Uterus (tissue), 4 donors: ENCODE measurements around the gene AP1S1. TPM values are rescaled to one million over a fixed set of nuclear protein-coding genes. Genes with fewer than 3 reads are reported as not detected.

Experiments
- DNase-seq, 2 donors: peaks; one replicate each; pipeline ENCODE4 v3.0.0-alpha.2; 2019 to 2020
- H3K27ac ChIP-seq, 2 donors: fragments of 200-600 bp; sonication (generic); 1 replicate in 1 of 2; 2 replicates in 1 of 2; pipeline ENCODE4 v1.5.1; 2016 to 2018
- H3K27me3 ChIP-seq, 2 donors: fragments of 200-600 bp; sonication (generic); one replicate each; pipeline ENCODE4 v1.5.1; 2018 to 2019; ENCODE audit warnings: control low read depth in 1 of 2
- H3K36me3 ChIP-seq, 2 donors: fragments of 200-600 bp; sonication (generic); one replicate each; pipeline ENCODE4 v1.5.1; 2019; ENCODE audit warnings: control low read depth in 1 of 2
- H3K4me1 ChIP-seq, 2 donors: fragments of 200-600 bp; sonication (generic); one replicate each; pipeline ENCODE4 v1.5.1; 2018 to 2019; ENCODE audit warnings: control low read depth in 1 of 2
- H3K4me3 ChIP-seq, 2 donors: fragments of 200-600 bp; sonication (generic); 1 replicate in 1 of 2; 2 replicates in 1 of 2; pipeline ENCODE4 v1.5.1; 2018 to 2019; ENCODE audit warnings: mild to moderate bottlenecking in 1 of 2
- H3K9me3 ChIP-seq, 2 donors: fragments of 200-600 bp; sonication (generic); one replicate each; pipeline ENCODE4 v1.5.1; 2019; ENCODE audit warnings: control low read depth in 1 of 2
- CTCF ChIP-seq, 4 experiments: fragments of 200-600 bp in 2 of 4; fragments of 450-650 bp in 2 of 4; sonication (generic) in 2 of 4; IDR thresholded peaks; one replicate each; pipeline ENCODE4 v1.5.1; 2016 to 2019; ENCODE audit warnings: antibody characterized with exemption in 4 of 4, mild to moderate bottlenecking in 2 of 4, moderate library complexity in 1 of 4
- POLR2A ChIP-seq, 2 donors: fragments of 450-650 bp; IDR thresholded peaks; one replicate each; pipeline ENCODE4 v1.6.1; 2016; ENCODE audit warnings: antibody characterized with exemption in 2 of 2, mild to moderate bottlenecking in 1 of 2, moderate library complexity in 1 of 2
- intact Hi-C: fragments of 100-400 bp; cut with DNase I; formaldehyde crosslinking; loops from one replicate; pipeline ENCODE4 v1.15.1; 2023; ENCODE audit warnings: low total_unique reads
- total RNA-seq, 4 donors: library from RNA; depleted of rRNA in 3 of 4; stranded (reverse); fragments of >200 nt in 3 of 4; gene quantifications; one replicate each; pipeline versions ENCODE4 v1.1.0 to v1.2.4, GENCODE V29; 2014 to 2023
- donor health status: DM: yes; HTN: yes; CAD: no.

The AP1S1 gene
- total RNA-seq, 4 donors from 2014 or later: 9.2 to 59.6 (median 30.2) TPM

DNA sequence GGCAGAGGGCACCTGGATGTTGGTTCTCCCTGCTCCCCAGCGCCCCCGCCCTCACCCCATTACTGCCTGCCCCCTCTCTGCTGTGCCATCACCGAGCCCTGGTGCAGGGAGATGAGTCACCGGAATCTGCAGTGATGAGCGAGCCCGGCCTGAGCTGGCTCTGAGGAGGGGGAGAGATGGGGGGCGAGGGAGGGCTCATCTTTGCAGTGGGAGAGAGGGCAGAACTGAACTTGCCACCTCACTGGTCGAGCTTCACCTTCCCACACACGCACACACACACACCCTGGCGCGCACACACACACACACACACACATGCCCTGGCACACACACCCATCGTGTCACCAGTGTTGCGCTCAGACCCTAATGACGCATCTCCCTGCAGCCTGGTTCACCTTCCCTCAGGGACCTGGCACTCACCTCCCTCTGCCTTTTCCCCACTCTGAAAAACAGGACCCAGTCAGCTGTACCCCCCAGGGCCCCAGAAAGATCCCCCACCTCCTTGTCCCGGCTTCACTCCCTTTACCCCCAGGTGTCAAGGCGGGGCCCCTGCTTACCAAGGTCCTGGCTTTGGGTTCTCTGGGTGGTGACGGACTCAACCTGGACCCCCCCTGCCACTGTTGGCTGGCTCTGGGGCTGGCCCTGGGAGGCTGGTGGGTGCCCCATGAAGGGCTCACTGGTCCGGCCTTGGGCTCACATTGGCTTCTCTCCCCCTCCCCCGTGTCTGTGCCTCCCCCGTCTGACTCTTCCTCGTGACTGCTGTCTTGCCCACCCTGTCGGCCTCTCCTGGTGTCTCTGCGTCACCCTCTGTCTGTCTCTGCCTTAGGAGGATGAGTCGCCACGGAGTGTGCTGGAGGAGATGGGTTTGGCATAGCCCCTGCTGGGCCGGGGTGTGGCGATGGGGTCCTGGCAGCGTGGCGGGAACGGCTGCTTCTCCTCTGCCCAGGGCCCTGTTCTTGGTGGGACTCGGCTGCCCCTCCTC lies 5.7 kb downstream of the AP1S1 start:
- no peak for TF ChIP-seq POLR2A (IDR thresholded peaks at IDR 0.05)
- TF ChIP-seq CTCF (IDR thresholded peaks at IDR 0.05): no peak
- DNase-seq: no peak
- peaks cover 12 to 16% of the 10 kb centered on the region in 2 donors for H3K27me3 ChIP-seq

DNA sequence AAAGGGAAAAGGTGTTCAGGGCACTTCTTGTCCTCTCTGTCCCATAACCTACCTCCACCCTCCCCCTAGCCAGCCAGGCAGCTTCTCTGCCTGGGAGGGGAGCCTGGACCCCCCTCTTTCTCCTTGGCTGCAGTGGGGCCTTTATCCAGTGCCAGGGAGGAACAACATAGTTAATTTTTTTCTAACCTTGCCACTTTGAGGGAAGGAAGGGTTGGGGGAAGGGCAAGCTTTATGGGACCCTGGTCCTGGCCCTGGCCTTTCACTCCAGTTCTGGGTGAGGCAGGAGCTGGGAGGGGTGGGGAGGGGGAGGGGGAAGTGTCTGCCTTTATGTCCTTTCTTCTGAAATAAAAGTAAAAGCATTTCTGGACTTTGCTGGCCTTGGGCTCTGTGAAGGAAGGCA lies 6.6 kb downstream of the AP1S1 start:
- no peak for DNase-seq
- intact Hi-C loops: no loop called here
- TF ChIP-seq POLR2A (IDR thresholded peaks at IDR 0.05) (no peak), CTCF (IDR thresholded peaks at IDR 0.05) (no peak)
- Histone ChIP-seq H3K36me3 (no peaks in the 10 kb centered on the region), H3K4me1 (peaks cover 6 to 23% of the 10 kb centered on the region in 2 donors), H3K27ac (no peak overlapping the region), H3K27me3 (peaks cover 16 to 25% of the 10 kb centered on the region in 2 donors), H3K4me3 (no peak overlapping the region), H3K9me3 (no peaks in the 10 kb centered on the region)

More for the DNA sequence above, 5.7 kb downstream of the AP1S1 start:
- peaks cover 10 to 28% of the 10 kb centered on the region in 2 donors for H3K4me1 ChIP-seq
- no peak overlapping the region for H3K27ac ChIP-seq
- no peaks in the 10 kb centered on the region for H3K36me3 ChIP-seq
- intact Hi-C loops: no loop called here
- no peak overlapping the region for H3K4me3 ChIP-seq
- no peaks in the 10 kb centered on the region for H3K9me3 ChIP-seq

- intact Hi-C loops: no loop called here
- no peaks in the 10 kb centered on the region for H3K36me3 ChIP-seq
- TF ChIP-seq CTCF (IDR thresholded peaks at IDR 0.05): no peak
- TF ChIP-seq POLR2A (IDR thresholded peaks at IDR 0.05): no peak
- peaks cover 6 to 23% of the 10 kb centered on the region in 2 donors for H3K4me1 ChIP-seq
- H3K9me3 ChIP-seq: no peaks in the 10 kb centered on the region
- H3K27me3 ChIP-seq: peaks cover 24 to 30% of the 10 kb centered on the region in 2 donors
- DNase-seq: no peak
- no peak overlapping the region for H3K4me3 ChIP-seq
- H3K27ac ChIP-seq: no peak overlapping the region
Observed at GRCh38 chr7:101161692-101162471, 7.6 kb downstream of the AP1S1 start.

DNA sequence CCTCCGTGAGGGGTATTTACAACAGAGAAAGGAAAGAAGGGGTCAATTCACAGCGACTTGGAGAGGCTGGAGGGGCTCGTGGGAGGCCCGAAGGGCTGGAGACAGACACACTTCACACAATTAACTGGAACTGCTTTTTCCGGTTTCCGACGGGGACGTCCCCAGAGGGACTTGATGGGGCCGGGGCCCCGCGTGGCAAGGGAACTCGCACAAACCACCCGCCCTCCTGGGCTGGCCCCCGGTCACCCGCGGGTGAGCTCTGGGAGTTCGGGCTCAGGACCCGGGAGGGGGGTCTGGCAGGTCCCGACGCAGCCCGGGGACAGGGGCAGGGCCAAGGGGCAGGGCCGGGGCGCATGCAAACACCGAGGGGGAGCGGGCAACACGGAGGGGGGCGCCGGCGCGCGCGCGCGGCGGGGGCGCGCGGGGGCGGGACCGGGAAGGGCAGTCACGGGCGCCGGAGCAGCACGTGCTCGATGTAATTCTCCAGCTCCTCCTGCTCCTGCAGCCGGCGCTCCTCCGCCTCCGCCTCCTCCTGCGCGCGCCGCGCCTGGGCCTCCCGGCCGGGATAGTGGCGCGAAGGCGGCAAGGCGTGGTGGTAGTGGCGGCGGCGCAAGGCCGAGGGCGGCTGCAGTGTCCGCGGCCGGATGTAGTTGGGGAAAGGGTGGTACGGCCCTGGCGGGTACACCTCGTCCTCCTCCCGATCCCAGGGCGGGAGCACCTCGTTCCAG lies 8.4 kb downstream of the AP1S1 start:
- DNase-seq: no peak
- Histone ChIP-seq H3K9me3 (no peaks in the 10 kb centered on the region), H3K4me1 (peaks cover 6 to 23% of the 10 kb centered on the region in 2 donors), H3K27me3 (peaks cover 30 to 32% of the 10 kb centered on the region in 2 donors), H3K27ac (no peak overlapping the region), H3K4me3 (peak overlapping the region in 1 of 2 donors; percentile 36), H3K36me3 (no peaks in the 10 kb centered on the region)
- intact Hi-C loops: no loop called here
- TF ChIP-seq POLR2A (IDR thresholded peaks at IDR 0.05) (no peak), CTCF (IDR thresholded peaks at IDR 0.05) (no peak)
